Ishikawa (cell line): ENCODE data around the gene MBOAT7.

Experiments used
- CEBPB ChIP-seq: IDR thresholded peaks from 2 replicates; pipeline ENCODE4 v1.6.1; 2012
- CREB1 ChIP-seq: IDR thresholded peaks from 2 replicates; pipeline ENCODE4 v1.6.1; 2012; ENCODE audit warnings: low read depth

- TF ChIP-seq CREB1 (no peak), CEBPB (no peak)
Measured at GRCh38 chr19:54207983-54208783, 18.8 kb upstream of the MBOAT7 start.
